IMR-90 (cell line): ENCODE results near the gene SCAF1. TPM values are rescaled to one million over a fixed set of nuclear protein-coding genes. Genes with fewer than 3 reads are reported as not detected.
A peak's percentile ranks its signal among the peaks of the same experiment; 100 is the strongest.

Source experiments
- ATAC-seq: fragments of 200-7000 bp; cut with Tn5 transposase; 2 replicates; pipeline ENCODE4 v1.9.1; 2020; ENCODE audit warnings: low read depth, mild to moderate bottlenecking, moderate library complexity
- BruUV-seq: library from RNA; stranded (reverse); fragments of 400-500 nt; replicated peaks from 2 replicates; lab custom pipeline; 2021; lab: Mats Ljungman, UMichigan
- CTCF ChIA-PET: fragments of 300-600 bp; formaldehyde crosslinking; extraction: SDS; loops from one replicate; lab custom pipeline; 2021; ENCODE audit warnings: antibody characterized with exemption; lab: Yijun Ruan, JAX
- POLR2A ChIA-PET: fragments of 300-600 bp; sonication (Branson Sonifier 250); formaldehyde crosslinking; loops from one replicate; lab custom pipeline; 2022; ENCODE audit warnings: antibody characterized with exemption; ENCODE audit not compliant: unreplicated experiment; lab: Charles Lee
- DNase-seq: peaks from one replicate; pipeline ENCODE4 v3.0.0; 2013
- H2AFZ ChIP-seq: replicated peaks from 2 replicates; pipeline ENCODE3; 2013; ENCODE audit warnings: low read length, mild to moderate bottlenecking; ENCODE audit not compliant: poor library complexity
- H2AK5ac ChIP-seq: 2 replicates; pipeline ENCODE4 v1.6.1; 2013; ENCODE audit warnings: low read depth, low read length, inconsistent platforms
- H2AK9ac ChIP-seq: replicated peaks from 2 replicates; pipeline ENCODE3; 2013; ENCODE audit warnings: mild to moderate bottlenecking, low read depth, low read length, moderate library complexity; ENCODE audit not compliant: poor library complexity
- H2BK120ac ChIP-seq: 2 replicates; pipeline ENCODE4 v1.6.1; 2013; ENCODE audit warnings: low read depth, low read length, inconsistent platforms
- H2BK15ac ChIP-seq: 3 replicates; pipeline ENCODE4 v1.6.1; 2013; ENCODE audit warnings: low read depth, low read length, inconsistent platforms
- H2BK20ac ChIP-seq: 2 replicates; pipeline ENCODE4 v1.6.1; 2013; ENCODE audit warnings: low read depth, mild to moderate bottlenecking, inconsistent platforms, low read length, moderate library complexity
- H2BK5ac ChIP-seq: 2 replicates; pipeline ENCODE4 v1.6.1; 2013; ENCODE audit warnings: mild to moderate bottlenecking, low read depth, low read length, inconsistent platforms; ENCODE audit not compliant: poor library complexity, severe bottlenecking
- H3K14ac ChIP-seq: replicated peaks from 2 replicates; pipeline ENCODE4 v1.6.1; 2013; ENCODE audit warnings: low read depth, low read length, inconsistent platforms
- H3K18ac ChIP-seq: 2 replicates; pipeline ENCODE4 v1.6.1; 2013; ENCODE audit warnings: low read depth, low read length, control low read depth
- H3K23ac ChIP-seq: 2 replicates; pipeline ENCODE4 v1.6.1; 2013; ENCODE audit warnings: low read depth, low read length, inconsistent platforms
- H3K27ac ChIP-seq: 2 replicates; pipeline ENCODE4 v1.5.1; 2013; ENCODE audit warnings: mild to moderate bottlenecking, control low read depth, low read length; ENCODE audit not compliant: insufficient read depth
- H3K27me3 ChIP-seq: 2 replicates; pipeline ENCODE4 v1.6.1; 2013; ENCODE audit warnings: low read length; ENCODE audit not compliant: control insufficient read depth, insufficient read depth
- H3K36me3 ChIP-seq: 2 replicates; pipeline ENCODE4 v1.6.1; 2013; ENCODE audit warnings: low read length, mixed read lengths; ENCODE audit not compliant: control insufficient read depth, insufficient read depth
- H3K4ac ChIP-seq: 2 replicates; pipeline ENCODE4 v1.6.1; 2013; ENCODE audit warnings: low read depth, low read length, inconsistent platforms
- H3K4me1 ChIP-seq: 2 replicates; pipeline ENCODE4 v1.6.1; 2013; ENCODE audit warnings: low read length, mixed read lengths; ENCODE audit not compliant: control insufficient read depth, insufficient read depth
- H3K4me2 ChIP-seq: 2 replicates; pipeline ENCODE4 v1.6.1; 2013; ENCODE audit warnings: low read depth, mild to moderate bottlenecking, control low read depth, low read length, moderate library complexity
- H3K4me3 ChIP-seq: 2 replicates; pipeline ENCODE4 v1.5.1; 2013; ENCODE audit warnings: low read depth, mild to moderate bottlenecking, control low read depth, low read length, moderate library complexity; ENCODE audit not compliant: insufficient read depth
- H3K56ac ChIP-seq: 2 replicates; pipeline ENCODE4 v1.6.1; 2013; ENCODE audit warnings: low read length, inconsistent platforms; ENCODE audit not compliant: insufficient read depth; ENCODE audit errors: extremely low read depth
- H3K79me1 ChIP-seq, 2 experiments: 2 replicates each; pipeline ENCODE4 v1.6.1; 2013; ENCODE audit warnings: low read length in 2 of 2, inconsistent platforms in 1 of 2, low read depth in 1 of 2
- H3K9ac ChIP-seq: 2 replicates; pipeline ENCODE4 v1.6.1; 2013; ENCODE audit warnings: low read depth, low read length, control low read depth
- H3K9me1 ChIP-seq: 2 replicates; pipeline ENCODE4 v1.6.1; 2013; ENCODE audit warnings: low read length, inconsistent platforms; ENCODE audit not compliant: insufficient read depth
- H3K9me3 ChIP-seq: 2 replicates; pipeline ENCODE4 v1.6.1; 2013; ENCODE audit warnings: low read length; ENCODE audit not compliant: control insufficient read depth, insufficient read depth
- H4K20me1 ChIP-seq: 2 replicates; pipeline ENCODE4 v1.6.1; 2013; ENCODE audit warnings: low read length, inconsistent platforms; ENCODE audit not compliant: insufficient read depth
- H4K5ac ChIP-seq: 2 replicates; pipeline ENCODE4 v1.6.1; 2013; ENCODE audit warnings: mild to moderate bottlenecking, low read depth, low read length, control low read depth
- H4K8ac ChIP-seq, 2 experiments: 2 replicates each; pipeline ENCODE4 v1.6.1; 2013; ENCODE audit warnings: low read depth in 2 of 2, low read length in 2 of 2, control low read depth in 1 of 2, inconsistent platforms in 1 of 2
- H4K91ac ChIP-seq: 2 replicates; pipeline ENCODE4 v1.6.1; 2013; ENCODE audit warnings: low read depth, low read length, inconsistent platforms; ENCODE audit not compliant: insufficient read depth
- BHLHE40 ChIP-seq: fragments of 150-350 bp; IDR thresholded peaks from 2 replicates; pipeline ENCODE4 v1.6.1; 2016; ENCODE audit warnings: mild to moderate bottlenecking, low read depth, low read length
- CEBPB ChIP-seq: IDR thresholded peaks from 2 replicates; pipeline ENCODE4 v1.6.1; 2012; ENCODE audit warnings: low read depth, low read length, improper control_type of control experiment
- CHD1 ChIP-seq: IDR thresholded peaks from 2 replicates; pipeline ENCODE4 v1.6.1; 2012; ENCODE audit warnings: low read depth, low read length, improper control_type of control experiment
- FOS ChIP-seq: fragments of 150-350 bp; IDR thresholded peaks from 2 replicates; pipeline ENCODE4 v1.6.1; 2016; ENCODE audit warnings: low read depth, low read length
- MAFK ChIP-seq: IDR thresholded peaks from 2 replicates; pipeline ENCODE4 v1.6.1; 2012; ENCODE audit warnings: low read depth, low read length, improper control_type of control experiment
- NFE2L2 ChIP-seq: fragments of 150-350 bp; IDR thresholded peaks from 2 replicates; pipeline ENCODE4 v1.6.1; 2016; ENCODE audit warnings: low read depth, mild to moderate bottlenecking, low read length
- POLR2A ChIP-seq: IDR thresholded peaks from 2 replicates; pipeline ENCODE4 v1.6.1; 2012; ENCODE audit warnings: mild to moderate bottlenecking, low read depth, low read length
- RAD21 ChIP-seq: IDR thresholded peaks from 2 replicates; pipeline ENCODE4 v1.6.1; 2012; ENCODE audit warnings: low read length, improper control_type of control experiment
- RCOR1 ChIP-seq: IDR thresholded peaks from 2 replicates; pipeline ENCODE4 v1.6.1; 2012; ENCODE audit warnings: mild to moderate bottlenecking, low read length, improper control_type of control experiment; ENCODE audit not compliant: insufficient replicate concordance
- SMC3 ChIP-seq: fragments of 150-350 bp; IDR thresholded peaks from 2 replicates; pipeline ENCODE4 v1.6.1; 2016; ENCODE audit warnings: low read depth, mild to moderate bottlenecking, antibody characterized with exemption, low read length, moderate library complexity
- USF2 ChIP-seq: fragments of 150-350 bp; IDR thresholded peaks from 2 replicates; pipeline ENCODE4 v1.6.1; 2017; ENCODE audit warnings: mild to moderate bottlenecking, antibody characterized with exemption, low read length, low read depth
- WGBS, 2 experiments: methylation state at CpG; one replicate each; pipeline versions ENCODE4 v1.1.5 to v1.1.7; 2013; ENCODE audit warnings: missing lambda C conversion rate in 2 of 2; ENCODE audit not compliant: insufficient read length in 1 of 2; ENCODE audit errors: extremely low coverage in 2 of 2; 5-methylcytosine and 5-hydroxymethylcytosine counted together
- dilution Hi-C: fragments of 300-500 bp; cut with HindIII; formaldehyde crosslinking; loops from one replicate; pipeline ENCODE4 v1.14.3; 2018; ENCODE audit warnings: low sequenced_read_pairs; ENCODE audit not compliant: unreplicated experiment
- in situ Hi-C: fragments of 300-500 bp; cut with MboI; formaldehyde crosslinking; loops from 3 replicates; pipeline ENCODE4 v1.14.3; 2019; ENCODE audit warnings: low sequenced_read_pairs, inconsistent platforms, mixed read lengths
- intact Hi-C: fragments of 100-400 bp; cut with micrococcal nuclease; formaldehyde crosslinking; loops from 2 replicates; pipeline ENCODE4 v1.10.0; 2022
- polyA plus RNA-seq, 3 experiments: library from polyadenylated mRNA; depleted of rRNA; stranded (reverse); fragments of >200 nt; gene quantifications; 2 replicates each; pipeline ENCODE4 v1.2.3, GENCODE V29; 2012; ENCODE audit warnings: low replicate concordance in 1 of 3
- total RNA-seq: library from RNA; depleted of rRNA; stranded (reverse); fragments of >200 nt; gene quantifications from 2 replicates; pipeline ENCODE4 v1.2.3, GENCODE V29; 2012

SCAF1 gene
- total and polyA plus RNA-seq, 2 of the 4 experiments (the other 2 are of a cell fraction): 2.2 to 14.8 TPM

DNA sequence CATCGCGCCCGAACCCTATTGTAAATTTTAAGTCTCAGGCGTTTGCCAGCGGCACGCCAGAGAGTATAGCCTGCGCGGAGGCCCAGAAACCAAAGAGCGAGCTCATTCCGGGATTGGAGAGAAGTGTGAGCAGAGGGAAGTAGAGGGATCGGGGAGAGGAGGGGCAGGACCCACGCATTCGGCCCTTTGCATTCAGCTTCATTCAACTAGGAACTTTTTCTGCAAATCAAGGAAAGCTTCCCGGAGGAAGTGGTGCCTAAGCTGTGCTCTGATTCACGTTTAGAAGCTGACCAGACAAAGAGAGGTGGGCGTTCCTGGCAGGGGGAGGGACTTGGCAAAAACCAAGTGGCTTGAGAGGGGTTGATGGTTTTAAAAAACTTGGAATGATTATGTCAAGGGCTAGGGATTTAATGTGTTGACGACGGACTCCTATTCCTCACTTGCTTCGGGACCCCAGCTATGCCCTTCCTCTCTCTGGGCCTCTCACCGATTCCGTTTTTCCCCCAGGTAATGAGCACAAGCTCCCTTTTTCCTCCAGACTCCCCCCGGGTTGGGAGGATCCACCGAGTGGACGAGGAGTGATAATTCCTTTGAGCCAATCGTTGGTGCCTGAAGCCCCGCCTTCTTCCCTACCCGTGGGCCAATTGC lies 34.3 kb downstream of the SCAF1 start:
- Histone ChIP-seq H3K4ac (peak overlapping the region; percentile 99), H3K36me3 (no peaks in the 10 kb centered on the region), H3K9me1 (peaks cover 3% of the 10 kb centered on the region; the same call in 1 of the 2 replicates), H3K23ac (peak overlapping the region; percentile 100), H3K79me1 (peaks cover 4 to 50% of the 10 kb centered on the region in 2 experiments; a peak in 3 of 4 replicates), H3K14ac (peak overlapping the region; percentile 100), H4K5ac (peak overlapping the region; percentile 90), H3K27ac (peak overlapping the region; percentile 91), H2AFZ (peak overlapping the region; percentile 98), H3K18ac (peak overlapping the region; percentile 96), H2BK120ac (peak overlapping the region; percentile 100), H3K4me1 (peaks cover 16% of the 10 kb centered on the region), H4K8ac (peak overlapping the region; percentile 68 to 100), H4K91ac (peak overlapping the region; percentile 99), H3K27me3 (no peaks in the 10 kb centered on the region), H2AK9ac (peak overlapping the region; percentile 99), H2BK20ac (peak overlapping the region; percentile 99), H4K20me1 (peaks cover 36% of the 10 kb centered on the region), H3K4me2 (peak overlapping the region; percentile 84), H3K9me3 (no peaks in the 10 kb centered on the region), H2AK5ac (peak overlapping the region; percentile 87), H2BK5ac (peak overlapping the region; percentile 93), H3K4me3 (peak overlapping the region; percentile 43), H3K56ac (peak overlapping the region; percentile 100), H3K9ac (peak overlapping the region; percentile 93), H2BK15ac (peak overlapping the region; percentile 100)
- POLR2A ChIA-PET: interaction anchor here (0.7 to 1.4 kb wide), 4 partner anchors 14 to 57 kb away, joined by 4 to 8 read pairs (median 8); partner anchors contain the start of genes CPT1C and RRAS
- WGBS, 2 experiments: 4% methylated on average over 9 of the region's 27 CpGs; no CpG with 5 or more reads in 1 of the 2 experiments
- dilution Hi-C loops: no loop called here
- no TSS peak for BruUV-seq
- peak; percentile 33 for ATAC-seq
- CTCF ChIA-PET: interaction anchor here (0.6 to 2.0 kb wide), 3 partner anchors 33 to 106 kb away, joined by 3 to 8 read pairs (median 4); no protein-coding TSS in a partner anchor
- TF ChIP-seq CEBPB (no peak), NFE2L2 (no peak), BHLHE40 (peak; percentile 98), RAD21 (no peak), RCOR1 (peak; percentile 98), POLR2A (peak; percentile 60; the same call in 1 of the 2 replicates), MAFK (peak; percentile 31; the same call in 1 of the 2 replicates), FOS (0 out of 2 replicates have a peak, but pooled peaks have one; percentile 7), USF2 (no peak), CHD1 (peak; percentile 94; the same call in 1 of the 2 replicates), SMC3 (no peak)
- DNase-seq: peak; percentile 95
- in situ Hi-C loops: no loop called here
- intact Hi-C loops: loop anchor here (2.0 to 5.0 kb wide), 2 partner anchors 35 to 84 kb away; partner anchors contain the start of genes PRR12 and RRAS
